GM19468 (cell line): ENCODE results near the gene U2AF1.
"Not testable (repeated sequence)": the region's sequence is repeated elsewhere in the genome, so short reads cannot be mapped to it uniquely, and the experiment has no call there.

Experiments
- ATAC-seq: cut with Tn5 transposase; IDR thresholded peaks from one replicate; pipeline ENCODE4 v1.9.1; 2021; ENCODE audit warnings: mild to moderate bottlenecking, moderate library complexity, moderate number of reproducible peaks; ENCODE audit not compliant: unreplicated experiment; ENCODE audit errors: extremely low read depth

U2AF1 gene

DNA sequence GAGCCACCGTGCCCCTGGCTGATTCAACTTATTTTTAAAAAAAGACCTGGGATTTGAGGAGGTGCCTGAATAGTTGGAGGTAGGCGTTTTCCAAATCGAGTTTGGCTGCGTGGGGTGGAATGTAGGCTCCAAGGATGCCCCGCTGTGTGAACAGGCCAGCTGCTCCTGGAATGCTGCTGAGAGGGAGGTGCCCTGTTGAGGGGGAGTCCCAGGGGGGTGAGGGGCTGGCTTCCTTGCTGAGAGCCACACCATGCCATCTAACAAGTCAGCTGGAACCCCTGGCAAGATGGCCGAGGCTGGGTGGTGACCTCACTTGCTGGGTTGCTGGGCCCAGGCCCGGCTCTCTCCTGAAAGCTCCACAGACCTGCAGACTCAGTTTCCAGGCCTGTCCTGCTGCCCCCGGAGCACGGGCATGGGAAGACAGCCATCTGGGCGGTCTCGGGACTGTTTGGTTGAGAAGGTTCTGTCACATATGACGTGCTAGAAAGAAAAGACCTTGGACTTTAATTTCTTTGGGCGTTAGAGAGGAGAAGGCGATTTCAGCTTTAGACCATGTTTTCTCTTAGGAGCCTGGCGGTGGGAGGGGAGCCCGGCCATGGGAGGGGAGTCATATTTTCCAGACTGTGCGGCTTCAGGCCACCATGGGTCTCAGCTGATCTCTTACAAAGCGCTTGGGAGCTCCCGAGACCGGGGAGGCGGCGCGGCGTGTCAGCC, 24.6 kb downstream of the U2AF1 start:
- ATAC-seq, result not testable (repeated sequence)

DNA sequence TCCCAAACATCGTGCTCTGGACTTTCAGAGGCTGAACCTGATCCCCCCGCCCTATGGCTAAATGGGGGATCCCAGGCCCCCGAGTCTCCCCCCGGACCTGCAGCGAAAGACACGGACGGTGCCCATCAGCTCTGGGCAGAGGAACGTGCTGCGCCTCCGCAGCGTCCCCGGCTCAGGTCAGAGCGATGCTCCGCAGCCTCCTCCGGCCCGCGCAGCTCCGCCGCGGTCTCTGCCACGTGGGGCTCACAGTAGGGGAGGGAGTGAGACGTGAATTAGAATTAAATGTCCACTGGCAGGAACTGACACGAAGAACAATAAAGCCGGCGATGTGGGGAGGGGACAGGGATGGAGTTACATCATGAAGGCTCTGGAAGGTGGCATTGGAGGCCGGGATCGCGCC, 30.7 kb downstream of the U2AF1 start:
- ATAC-seq, result not testable (repeated sequence)

DNA sequence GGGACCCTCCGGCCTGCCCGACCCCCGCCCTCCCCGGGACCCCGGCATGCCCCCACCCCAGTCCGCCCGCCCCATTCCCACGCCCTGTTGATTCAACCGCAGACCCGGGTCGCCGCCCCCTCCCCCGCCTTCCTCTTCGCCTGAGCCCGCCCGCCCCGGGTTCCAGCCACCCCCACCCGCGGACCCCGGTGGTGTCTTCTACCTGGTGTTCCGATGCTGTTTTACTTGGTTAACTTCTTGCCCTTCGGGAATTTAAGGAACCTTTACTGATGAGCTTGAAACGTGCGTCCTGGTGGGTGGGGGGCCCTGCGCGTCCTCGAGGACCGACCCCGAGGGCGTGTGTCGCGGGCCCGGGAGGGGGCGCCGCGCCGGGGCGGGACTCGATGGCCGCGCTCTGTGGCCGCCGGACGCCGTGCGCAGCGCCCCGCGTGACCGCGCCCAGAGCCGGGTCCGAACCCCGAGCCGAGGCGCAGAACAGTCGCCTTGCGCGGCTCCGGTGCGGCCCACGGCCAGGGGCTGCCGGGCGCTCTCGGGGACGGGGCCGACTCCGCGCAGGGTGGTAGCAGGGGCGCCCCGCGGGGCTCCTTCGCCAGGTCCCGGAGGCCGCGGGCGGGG, 31.2 kb downstream of the U2AF1 start:
- not testable (repeated sequence) for ATAC-seq

DNA sequence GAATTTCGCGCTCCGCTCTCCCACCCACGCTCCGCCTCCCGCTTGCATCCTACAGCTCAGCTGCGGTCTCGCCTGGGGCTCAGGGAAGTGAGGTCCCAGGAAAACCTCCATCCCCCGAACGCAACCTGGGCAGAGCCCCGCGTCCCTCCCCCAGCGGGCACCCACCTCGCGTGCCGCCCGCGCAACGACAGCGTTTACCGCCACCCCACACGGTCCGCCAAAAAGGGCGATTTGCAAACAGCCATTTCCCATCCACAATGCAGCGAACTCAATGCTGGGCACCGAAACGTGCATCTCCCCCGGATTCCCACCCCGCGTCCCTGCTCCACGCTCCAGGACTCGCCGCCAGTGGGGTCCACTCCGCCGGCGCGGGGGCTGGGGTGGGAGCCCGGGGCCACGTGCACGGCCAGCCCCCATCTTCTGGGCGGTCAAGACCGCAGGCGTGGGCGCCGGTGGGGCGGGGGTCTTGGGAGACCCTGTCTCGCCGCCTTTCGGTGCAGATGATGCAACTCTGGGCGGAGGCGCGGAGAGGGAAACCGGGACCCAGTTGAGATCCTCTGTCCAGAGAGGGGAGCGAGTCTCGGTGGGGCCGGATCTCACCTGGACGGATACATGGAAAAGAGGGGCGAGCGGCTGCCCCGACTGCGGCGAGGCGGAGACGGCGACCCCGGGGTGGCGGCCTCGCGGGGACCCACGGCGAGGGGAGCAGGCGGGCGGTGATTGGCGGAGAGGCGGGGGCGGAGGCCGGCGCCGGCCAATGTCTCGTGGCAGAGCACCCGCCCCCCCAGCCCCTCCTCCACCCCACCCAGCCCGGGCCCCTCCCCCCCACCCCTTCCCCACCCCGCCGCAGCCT, 32.0 kb downstream of the U2AF1 start, which contains the start of gene CBS:
TSS of gene CBS (minus strand) at position 666 of the 853 bp plus-strand sequence. CDS start 3,642 bp downstream, outside the sequence.
- not testable (repeated sequence) for ATAC-seq

DNA sequence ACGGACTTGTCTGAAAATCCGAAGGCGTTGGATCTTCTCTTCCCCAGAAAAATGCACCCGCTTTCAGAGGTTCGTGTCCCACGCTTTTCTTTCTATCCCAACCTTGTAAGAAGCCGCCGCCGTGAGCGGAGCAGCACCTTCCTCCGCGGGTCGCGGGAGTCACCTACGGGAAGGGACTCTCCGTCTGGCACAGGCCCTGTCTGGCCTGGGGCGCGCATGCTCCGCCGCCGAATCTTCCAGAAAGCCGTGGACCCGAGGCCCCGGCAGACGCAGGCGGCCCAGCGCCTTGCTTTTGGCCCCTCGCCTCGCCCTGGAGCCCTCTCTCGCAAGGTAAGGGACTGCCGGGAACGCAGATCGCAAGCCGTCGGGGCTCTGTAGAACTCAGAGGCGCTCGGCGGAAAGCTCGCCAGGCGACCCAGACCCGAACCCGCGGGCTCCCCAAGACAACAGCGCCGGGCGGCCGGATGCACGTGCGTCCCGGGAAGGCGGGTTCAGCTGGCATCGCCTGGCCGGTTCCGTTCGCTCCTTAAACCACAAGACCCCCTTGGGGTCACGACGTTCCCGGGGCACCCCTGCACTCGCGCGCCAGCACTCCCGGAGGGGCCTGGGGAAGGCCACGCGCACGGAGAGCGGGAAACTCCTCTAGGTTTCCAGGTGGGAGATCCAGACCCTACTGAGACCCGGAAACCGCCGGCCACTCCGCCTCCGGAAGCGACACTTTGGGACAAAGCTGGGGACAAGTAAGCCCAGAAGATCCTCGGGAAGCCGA, 32.8 kb downstream of the U2AF1 start:
- not testable (repeated sequence) for ATAC-seq

DNA sequence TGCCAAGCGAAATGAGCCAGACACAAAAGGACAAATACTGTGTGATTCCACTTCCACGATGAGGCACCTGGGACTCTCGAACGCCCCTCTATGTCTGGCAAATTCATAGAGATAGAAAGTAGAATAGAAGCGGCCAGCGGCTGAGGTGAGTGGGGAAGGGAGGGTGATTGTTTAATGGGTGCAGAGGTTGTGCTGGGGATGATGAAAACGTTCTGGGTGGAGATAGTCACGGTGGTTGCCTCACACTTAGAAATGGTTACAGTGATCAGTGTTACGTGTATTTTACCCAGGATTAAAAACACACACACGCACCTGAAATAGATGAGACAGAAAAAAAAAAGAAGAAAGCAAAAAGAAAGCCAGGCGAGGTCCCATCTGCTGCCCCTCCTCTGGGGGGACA, 34.6 kb downstream of the U2AF1 start:
- not testable (repeated sequence) for ATAC-seq

DNA sequence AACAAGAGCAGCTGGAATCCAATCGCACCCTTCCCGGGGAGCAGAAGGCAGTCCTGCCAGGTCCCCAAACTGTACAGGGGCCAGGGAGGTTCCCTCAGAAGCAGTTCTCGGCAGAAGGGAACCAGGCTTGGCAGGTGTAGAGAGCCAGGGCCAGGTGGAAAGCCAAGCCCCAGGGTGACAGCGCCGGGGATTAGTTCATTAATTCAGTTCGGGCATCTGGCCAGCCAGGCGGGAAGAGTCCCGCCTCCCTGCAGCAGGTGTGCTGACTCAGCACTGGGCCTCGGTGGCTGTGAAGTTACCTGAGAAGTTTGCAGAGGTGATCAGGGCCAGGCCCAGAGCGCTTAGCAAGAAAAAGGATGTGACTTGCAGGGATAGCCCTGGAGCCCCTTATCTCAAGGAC, 37.7 kb downstream of the U2AF1 start:
- not testable (repeated sequence) for ATAC-seq

DNA sequence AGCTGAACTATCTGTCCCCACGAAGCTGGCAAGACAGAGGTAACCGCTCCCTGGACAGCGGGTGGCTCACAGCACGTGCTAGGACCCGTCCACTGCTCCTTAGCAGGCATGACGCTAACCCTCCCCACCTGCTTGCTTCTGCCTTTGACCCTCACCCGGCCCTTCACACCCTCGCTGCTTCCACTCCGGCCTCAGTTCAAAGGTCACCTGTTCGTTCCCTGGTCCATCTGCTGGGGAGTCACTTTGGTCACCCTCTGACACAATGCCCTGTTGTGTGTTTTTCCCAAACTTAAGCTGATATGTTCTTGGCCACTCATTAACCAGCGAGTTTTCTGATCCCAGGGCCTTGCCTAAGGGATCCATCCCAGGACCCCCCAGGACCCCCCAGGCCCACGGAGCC, 39.3 kb downstream of the U2AF1 start:
- not testable (repeated sequence) for ATAC-seq

DNA sequence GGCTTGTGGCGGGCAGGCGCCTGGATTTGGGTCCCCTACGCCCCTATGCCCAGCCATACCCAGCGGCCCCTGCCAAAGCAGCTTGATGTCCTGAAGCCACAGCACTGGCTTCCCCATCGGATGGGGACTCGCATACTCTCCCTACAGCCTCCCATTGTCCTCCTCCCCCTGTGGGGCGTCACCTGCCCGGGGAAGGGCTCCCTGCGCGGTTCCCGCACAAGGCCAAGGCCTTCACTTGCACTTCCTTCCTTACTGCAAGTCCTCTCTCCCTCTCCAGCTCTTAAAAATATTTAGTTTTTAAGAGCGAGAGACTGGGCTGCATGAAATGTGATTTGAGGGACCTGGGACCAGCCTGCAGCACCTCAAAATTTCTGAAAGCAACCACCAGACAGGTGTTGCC, 40.7 kb downstream of the U2AF1 start:
- ATAC-seq, result not testable (repeated sequence)

DNA sequence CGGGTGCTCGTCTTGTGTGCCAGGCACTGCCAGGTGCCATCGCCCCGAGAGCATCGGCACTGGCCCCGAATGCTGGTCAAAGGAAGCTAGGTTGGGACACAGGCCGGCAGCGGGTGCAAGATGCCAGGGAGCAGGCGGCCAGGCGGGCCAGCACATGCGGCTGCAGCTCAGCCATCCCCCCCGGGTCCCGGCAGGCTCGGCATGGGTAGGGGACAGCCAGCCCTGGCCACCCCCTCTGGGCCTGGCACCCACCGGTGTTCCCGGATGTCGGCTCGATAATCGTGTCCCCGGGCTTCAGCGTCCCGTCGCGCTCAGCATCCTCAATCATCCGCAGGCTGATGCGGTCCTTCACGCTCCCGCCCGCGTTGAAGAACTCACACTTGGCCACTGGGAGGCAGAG, 41.4 kb downstream of the U2AF1 start:
- ATAC-seq, result not testable (repeated sequence)

DNA sequence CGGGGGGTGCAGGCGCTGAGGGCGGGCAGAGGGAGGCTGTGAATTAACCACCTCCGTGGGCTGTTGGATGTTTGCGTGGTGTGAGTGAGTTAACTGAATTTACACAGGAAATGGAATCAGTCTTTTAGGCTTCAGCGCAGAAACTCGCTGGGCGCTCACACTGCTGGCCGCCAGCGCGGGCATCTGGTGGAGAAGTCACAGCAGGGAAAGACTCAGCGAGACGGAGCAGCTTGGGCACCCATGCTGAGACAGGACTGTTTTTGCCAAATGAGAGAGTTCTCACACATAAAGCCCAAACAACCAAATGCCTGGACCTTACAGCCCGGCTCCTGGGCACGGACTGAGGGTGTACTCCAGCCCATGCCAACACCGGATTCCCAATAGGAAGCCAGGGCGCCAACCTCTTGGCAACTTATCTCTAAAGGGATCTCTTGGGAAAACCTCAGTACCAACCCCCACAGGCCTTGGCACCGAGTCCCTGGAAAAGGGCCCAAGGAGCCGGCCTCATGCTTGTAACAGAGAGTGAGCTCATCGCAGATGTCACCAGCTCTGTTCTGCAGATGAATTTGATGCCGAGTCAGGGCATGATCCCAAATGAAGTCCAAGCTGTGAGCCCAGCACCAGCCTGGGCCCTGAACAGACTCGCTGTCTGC, 43.0 kb downstream of the U2AF1 start:
- not testable (repeated sequence) for ATAC-seq

DNA sequence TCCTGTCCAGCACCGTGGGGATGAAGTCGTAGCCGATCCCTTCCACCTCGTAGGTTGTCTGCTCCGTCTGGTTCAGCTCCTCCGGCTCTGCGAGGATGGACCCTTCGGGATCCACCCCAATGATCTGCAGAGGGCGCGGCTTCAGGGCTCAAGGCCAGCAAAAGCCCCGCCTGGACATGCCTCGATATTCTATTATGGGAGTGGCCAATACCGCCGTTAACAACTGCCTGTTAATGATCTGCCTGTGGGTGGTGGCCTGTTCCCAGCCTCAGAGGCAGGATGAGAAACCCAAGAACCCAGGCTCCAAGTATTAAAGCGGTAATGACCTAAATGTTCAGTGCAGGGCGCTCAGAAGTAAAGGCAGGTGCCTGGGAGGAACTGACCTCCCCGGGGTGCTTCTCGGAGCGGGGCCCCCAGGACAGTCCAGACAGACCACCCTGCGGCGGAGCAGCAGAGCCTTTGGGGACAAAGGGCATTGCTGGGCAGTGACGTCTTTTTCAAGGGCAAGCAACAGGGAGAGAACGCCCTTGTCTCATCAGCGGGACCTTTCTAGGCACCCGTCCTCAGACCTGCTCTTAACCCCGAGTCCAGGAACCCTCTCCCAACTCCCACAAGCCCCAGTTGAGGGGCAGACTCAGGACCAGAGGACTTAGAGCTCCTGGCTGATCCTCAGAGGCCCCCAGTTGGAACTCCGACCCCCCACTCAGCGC, 44.3 kb downstream of the U2AF1 start:
- ATAC-seq, result not testable (repeated sequence)

DNA sequence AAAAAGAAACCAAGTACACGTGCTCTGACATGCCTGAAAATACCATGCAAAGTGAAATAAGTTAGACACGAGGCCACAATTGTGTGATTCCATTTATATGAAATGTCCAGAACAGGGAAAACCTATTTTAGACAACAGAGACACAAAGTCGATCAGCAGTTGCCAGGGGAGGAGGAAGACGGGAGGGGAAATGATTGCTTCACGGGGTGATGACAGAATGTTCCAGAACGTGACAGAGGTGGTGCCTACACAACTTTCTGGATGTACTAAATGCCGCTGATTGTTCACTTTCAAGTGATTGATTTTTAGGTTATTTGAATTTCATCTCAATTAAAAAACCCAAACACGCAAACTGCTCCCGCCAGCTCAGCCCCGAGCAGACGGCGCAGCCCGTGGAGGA, 54.3 kb downstream of the U2AF1 start:
- not testable (repeated sequence) for ATAC-seq

DNA sequence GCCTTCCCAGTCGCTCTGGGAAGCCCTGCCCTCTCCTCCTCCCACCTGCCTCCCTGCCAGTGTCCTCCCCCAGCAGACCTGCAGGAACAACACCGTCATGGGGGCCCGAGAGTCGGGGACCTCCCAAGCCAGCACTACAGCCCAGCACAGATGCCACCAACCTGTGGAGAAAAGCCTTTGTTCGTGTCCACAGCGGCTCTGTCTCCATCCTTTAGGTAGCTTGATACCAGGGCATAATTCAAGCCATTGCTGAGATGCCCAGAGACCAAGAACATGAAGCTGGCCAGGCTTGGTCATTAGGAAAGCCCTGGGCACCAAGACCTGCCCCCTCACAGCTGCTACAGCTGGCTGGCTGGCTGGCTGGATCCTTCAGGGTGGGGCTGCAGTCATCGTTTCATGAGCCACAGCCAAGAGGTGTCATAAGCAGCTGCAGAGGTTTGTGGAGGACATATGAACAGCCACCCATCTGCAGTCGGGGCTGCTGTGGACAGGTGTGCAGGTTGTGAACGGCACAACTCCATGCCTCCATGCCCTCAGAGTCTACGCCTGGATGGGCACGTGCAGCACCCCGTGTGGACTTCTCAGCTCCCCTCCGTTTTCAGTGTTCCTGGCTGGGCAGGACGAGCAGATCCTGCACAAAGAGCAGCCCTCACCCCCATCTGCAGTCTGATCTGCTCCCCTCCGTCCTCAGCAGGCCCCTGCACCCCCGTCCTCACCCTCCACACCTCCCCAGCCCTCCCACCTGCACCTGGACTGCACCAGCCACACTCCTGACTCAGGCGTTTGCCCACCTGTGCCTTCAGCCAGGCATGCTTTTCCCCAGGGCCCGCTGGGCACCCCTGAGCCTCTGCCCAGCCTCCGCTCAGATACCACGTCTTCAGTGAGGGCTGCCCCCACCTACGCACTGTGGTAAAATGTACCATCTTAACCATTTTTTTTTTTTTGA, 61.2 kb downstream of the U2AF1 start:
- not testable (repeated sequence) for ATAC-seq

DNA sequence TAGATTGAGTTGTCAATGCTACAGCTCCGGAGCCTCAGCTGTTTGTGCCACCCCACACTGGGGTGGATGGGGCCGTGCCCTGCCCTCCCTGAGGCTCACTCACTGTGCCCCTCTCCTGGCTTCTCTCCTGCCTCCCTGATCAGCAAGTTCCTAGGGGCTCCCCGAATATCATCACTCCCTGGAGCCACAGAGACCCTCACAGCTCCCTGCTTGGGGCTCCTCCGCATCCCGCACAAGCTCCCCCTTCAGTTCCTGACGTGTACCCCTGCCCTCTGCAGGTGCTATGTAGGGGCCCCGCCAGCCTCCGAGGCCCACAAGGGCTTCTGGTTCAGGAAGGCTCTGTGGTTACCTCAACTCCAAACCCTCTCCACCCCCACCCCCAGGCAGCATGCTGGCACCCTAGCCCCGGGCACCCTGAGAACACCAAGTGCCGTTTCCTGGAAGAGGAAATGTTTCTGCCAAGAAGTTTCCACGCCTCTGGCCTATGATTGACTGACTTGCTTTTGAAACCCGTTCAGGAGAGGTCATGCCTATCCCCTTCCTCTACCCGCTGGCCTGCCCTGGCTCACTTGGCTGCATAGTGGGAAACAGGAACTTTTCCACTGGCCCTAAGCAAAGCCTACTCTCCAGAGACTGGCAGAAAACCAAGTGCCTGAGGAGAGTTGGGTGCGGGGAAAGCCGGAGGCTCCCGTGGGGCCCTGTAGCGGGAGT, 62.0 kb downstream of the U2AF1 start:
- not testable (repeated sequence) for ATAC-seq

DNA sequence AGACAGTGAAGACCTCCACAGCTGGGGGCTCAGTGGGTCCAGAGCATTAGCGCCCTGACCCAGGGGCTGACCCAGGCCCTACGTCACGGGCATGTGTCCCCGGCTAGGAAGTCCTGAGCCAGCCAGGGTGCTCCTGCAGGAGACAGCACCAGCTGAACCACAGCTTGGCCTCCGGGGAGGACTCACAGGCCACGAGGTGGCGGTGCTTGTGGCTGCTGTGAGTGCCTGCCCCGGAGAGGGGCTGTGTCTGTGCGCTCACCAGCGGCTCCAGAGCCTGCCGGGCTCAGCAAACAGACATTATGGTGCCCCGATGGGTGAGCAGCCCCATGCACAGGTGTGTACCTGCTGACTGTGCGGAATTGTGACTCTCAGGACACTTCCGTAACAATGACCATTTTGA, 62.8 kb downstream of the U2AF1 start:
- ATAC-seq, result not testable (repeated sequence)

DNA sequence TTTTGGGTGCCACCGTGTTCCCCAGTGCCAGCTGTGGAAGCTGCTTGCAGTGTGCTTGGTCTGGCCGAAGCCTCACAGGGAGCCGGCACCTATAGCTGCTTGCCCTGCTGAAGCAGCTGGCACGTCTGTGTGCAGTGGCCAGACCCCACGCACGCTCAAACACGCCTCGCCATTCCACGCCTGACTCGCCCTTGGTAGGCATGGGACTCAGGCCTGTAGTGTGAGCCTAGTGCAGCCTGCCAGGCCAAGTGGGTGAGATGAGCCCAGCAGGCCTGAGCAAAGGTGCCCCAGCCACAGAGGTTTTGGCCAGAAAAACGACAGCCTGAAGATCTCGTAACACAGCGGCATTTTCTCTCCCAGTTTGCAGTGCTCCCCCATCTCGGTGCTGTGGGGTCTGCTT, 64.1 kb downstream of the U2AF1 start:
- not testable (repeated sequence) for ATAC-seq
